ENCODE measurements around the gene TMPRSS11A.

Gene TMPRSS11A

DNA sequence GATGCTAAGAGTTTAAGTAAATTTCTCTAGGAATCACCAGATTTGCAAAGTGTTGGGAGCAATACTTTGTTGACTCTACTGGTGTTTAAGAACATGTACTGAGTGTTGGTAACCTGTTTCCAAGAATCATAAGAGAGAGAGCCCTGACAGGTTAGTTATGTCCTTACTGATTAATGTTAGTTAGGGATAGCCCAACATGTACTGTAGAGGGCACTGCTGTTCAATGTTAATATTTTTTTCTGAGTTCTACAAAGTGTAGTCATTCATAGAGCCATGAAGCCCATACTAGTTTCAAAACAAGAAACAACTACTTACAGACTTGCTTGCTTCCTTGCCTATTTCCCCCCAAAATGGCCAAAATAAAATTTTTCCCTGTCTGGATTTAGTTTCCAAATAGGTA, 91.4 kb downstream of the TMPRSS11A start:
- no peak overlapping the region for H3K4me3 ChIP-seq (ENCODE audit: low read length)
- TF ChIP-seq ZNF274 (IDR thresholded peaks at IDR 0.05; ENCODE audit: low read depth, low read length), result no peak

DNA sequence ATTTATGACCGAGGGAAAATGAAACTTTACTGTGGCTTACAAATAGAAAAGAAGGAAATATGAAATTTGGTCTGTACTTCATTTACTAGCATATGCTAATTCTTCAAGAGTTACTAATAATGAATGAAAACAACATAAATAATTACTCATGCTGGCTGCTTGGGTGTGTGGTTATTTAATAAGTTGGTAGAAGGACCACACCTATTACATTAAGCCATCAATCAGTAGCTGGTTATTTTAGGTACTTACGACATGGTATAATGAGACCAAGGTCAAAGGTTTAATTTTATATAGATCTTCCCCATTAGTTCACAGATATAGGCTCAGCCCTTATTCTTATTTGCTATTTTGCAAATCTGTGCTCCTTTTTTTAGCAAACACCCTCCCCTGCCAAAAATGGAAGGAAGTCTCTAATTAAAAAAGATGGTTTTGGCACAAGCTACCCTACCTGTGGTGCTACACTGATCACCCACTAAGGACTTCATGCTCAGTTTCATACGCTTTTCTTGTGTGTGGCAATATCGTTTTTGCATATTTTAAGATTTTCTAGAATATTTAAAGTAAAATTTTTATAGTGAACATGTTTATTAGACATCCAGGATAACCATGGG, 93.6 kb downstream of the TMPRSS11A start:
- H3K4me3 ChIP-seq (ENCODE audit: low read length), result no peak overlapping the region
- no peak for TF ChIP-seq ZNF274 (IDR thresholded peaks at IDR 0.05; ENCODE audit: low read depth, low read length)

DNA sequence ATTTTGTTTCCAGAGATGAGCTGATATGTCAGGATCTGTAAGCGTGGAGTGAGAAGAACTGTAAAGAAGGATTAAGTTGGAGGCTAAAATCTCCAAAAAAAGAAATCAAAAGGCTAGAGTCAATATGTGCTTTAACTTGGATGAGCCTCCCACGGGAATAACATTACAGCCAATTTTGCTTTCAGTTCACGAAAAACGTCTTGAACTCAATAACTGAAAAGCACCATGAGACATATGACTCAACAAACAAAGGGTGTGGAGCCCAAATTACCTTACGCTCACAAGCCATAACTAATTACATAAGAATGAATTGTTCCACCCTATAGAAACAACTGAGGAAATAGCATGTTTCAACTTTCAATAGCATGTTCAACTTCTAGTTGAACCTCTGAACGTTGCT, 101.8 kb downstream of the TMPRSS11A start:
- no peak for TF ChIP-seq ZNF274 (IDR thresholded peaks at IDR 0.05; ENCODE audit: low read depth, low read length)
- no peak overlapping the region for H3K4me3 ChIP-seq (ENCODE audit: low read length)
